H7 (cell line): ENCODE data around the gene KCTD13. TPM values are rescaled to one million over a fixed set of nuclear protein-coding genes. Genes with fewer than 3 reads are reported as not detected.

ENCODE experiments used
- DNase-seq: peaks from one replicate; pipeline ENCODE4 v3.0.0; 2012
- H3K27me3 ChIP-seq: 2 replicates; pipeline ENCODE4 v1.6.0; 2011; ENCODE audit warnings: mild to moderate bottlenecking, low read length; ENCODE audit not compliant: control insufficient read depth, insufficient read depth
- H3K36me3 ChIP-seq: replicated peaks from 2 replicates; pipeline ENCODE4 v1.5.1; 2011; ENCODE audit warnings: low read length; ENCODE audit not compliant: control insufficient read depth, insufficient read depth
- H3K4me3 ChIP-seq: 2 replicates; pipeline ENCODE4 v1.5.1; 2011; ENCODE audit warnings: low read depth, mild to moderate bottlenecking, control low read depth, low read length, moderate library complexity; ENCODE audit not compliant: insufficient read depth
- total RNA-seq: library from RNA; depleted of rRNA; stranded (reverse); fragments of >200 nt; shearing (Covaris generic); gene quantifications from 2 replicates; pipeline ENCODE4 v1.2.3, GENCODE V29; 2014; rRNA removed

Gene KCTD13, protein sequence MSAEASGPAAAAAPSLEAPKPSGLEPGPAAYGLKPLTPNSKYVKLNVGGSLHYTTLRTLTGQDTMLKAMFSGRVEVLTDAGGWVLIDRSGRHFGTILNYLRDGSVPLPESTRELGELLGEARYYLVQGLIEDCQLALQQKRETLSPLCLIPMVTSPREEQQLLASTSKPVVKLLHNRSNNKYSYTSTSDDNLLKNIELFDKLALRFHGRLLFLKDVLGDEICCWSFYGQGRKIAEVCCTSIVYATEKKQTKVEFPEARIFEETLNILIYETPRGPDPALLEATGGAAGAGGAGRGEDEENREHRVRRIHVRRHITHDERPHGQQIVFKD
- 8.3 and 9.1 TPM in 2 replicates for total RNA-seq

DNA sequence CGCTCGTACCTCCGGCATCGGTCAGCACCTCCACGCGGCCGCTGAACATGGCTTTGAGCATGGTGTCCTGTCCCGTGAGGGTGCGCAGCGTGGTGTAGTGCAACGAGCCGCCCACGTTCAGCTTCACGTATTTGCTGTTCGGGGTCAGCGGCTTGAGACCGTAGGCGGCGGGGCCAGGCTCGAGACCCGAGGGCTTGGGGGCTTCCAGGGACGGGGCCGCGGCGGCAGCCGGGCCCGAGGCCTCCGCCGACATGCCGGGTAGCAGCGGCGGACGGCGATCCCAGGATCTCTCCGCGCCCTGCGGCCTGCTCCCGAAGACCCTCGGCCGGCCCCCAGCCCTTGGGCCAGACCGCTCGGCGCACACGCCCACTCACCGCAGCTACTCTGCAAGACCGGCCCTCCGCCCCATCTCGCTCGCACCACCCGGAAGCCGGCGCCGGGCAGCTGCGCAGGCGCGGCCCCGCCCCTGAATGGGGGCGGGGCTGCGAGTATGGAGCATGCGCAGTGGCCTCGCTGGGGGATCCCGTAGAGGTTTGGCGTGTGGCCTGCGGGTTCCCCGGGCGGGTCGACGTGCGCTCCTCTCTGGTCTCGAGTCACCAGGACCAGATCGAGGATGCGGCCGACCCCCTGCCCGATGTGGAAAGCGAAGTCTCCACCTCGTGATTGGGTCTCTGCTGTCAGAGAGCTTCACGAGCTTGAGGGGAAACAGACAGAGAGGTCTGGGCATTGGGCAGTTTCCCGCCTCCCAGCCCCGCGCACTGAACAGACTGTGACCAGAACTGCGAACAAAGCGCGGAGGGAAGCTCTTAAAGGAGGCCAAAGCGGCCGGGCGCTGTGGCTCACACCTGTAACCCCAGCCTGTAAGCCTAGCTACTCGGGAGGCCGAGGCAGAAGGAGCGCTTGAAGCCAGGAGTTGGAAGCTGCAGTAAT, at the start of gene KCTD13:
Gene KCTD13, minus strand, starts transcription at position 446 of the 930 bp plus-strand sequence. Its CDS starts 193 bp downstream, at position 253.
- Histone ChIP-seq H3K27me3 (no peaks in the 10 kb centered on the region), H3K4me3 (peak within 1 kb of the TSS; percentile 96), H3K36me3 (peaks cover 3% of the 10 kb centered on the region; the same call in 1 of the 2 replicates)
- peak; percentile 99 for DNase-seq

DNA sequence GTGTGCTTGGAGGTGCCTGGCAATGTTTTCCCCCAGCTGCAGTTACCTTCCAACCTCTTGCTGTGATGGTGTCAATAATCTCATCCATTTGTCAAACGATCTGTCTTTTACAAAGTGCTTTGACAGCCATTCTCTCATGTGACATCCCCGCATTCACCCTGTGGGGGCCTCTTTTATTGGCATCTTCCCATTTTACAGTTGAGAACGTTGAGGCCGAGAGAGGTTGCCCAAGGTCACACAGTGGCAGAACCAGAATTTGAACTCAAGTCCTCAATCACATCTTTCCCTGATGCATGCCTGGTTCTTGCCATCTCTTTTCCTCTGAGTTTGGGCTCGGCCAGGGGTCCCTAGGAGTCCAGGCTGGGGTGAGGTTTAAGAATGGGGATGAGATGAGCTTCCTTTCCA, 49.1 kb upstream of the KCTD13 start:
- peak; percentile 28 for DNase-seq
- Histone ChIP-seq H3K36me3 (peaks cover 26% of the 10 kb centered on the region), H3K27me3 (peaks cover 3% of the 10 kb centered on the region), H3K4me3 (peak overlapping the region; percentile 90; the same call in 1 of the 2 replicates)

DNA sequence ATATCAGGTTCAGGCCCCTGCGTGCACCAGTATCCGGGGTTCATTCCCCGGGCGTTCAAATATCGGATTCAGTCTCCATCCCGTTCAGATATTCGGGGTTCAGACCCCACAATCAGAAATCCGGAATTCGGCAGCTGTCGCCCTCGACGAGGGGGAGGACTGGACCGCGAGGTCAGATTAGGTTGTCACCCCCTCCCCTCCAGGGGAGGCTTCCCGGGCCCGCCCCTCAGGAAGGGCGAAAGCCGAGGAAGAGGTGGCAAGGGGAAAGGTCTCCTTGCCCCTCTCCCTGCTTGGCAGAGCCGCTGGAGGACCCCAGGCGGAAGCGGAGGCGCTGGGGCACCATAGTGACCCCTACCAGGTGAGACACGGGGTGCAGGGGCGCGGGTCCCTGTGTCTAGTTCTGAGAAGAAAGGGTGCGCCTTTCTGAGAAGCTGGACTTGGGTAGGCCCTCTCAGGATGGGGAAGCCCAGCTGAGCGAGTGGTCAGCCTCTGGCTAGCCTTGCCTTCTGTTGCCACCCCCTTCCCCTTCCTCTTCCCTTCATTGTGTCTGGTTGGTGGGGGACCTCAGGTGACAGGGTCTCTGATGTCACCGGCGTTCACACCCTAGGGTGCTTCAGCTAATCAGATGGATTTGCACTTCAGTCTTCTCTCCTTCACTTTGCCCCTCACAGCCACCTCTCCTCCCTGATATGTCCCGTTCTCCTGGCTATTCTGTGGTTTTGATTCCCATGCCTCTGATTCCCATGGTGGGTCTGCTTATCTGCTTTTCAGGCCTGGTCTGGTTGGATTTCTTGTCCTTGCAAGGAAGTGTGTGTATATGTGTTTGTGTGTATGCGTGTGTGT, 48.5 kb upstream of the KCTD13 start:
- peak overlapping the region; percentile 90 for H3K4me3 ChIP-seq
- peaks cover 23% of the 10 kb centered on the region for H3K36me3 ChIP-seq
- H3K27me3 ChIP-seq: peaks cover 3% of the 10 kb centered on the region
- peak; percentile 90 for DNase-seq

DNA sequence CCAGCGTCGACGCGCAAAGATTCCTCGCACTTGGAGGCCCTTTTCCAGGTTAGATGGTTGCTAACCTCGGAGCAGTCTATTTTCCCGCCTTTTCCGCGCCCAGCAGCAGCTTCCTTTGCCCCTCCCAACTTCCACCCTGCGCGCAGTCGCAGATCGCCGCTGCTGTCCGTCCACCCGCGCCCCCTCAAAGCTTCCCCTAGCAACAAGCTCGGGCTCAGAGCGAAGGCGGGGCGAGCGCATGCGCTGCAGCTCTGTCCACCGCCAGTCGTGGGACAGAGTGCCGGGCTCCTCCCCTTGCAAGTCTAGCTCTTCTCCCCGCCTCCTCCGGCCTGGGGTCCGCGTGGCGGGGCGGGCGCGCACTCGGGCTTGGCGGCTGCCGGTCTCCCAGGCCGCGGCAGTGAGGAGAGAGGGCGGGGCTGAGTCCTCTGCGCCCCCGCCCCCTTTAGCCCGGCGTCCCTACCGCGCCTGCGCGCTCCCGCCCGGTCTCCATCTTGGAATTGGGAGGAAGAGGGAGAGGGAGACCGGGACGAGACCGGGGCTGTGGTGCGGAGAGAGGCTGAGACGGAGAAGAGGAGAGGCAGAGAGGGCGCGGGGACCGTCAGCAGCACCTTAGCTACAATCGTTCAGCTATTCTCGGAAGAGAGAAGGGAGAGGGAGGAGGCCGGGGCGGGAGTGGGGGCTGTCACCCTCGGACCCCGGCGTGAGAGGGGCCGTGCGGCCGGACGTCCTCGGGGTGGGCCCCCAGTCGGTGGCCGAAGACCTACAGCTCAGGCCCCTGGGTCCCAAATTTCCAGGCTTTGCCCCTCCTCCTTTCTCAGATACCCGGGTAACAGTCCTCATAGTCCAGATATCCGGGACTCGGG, 47.6 kb upstream of the KCTD13 start, which contains the start of gene TAOK2:
Gene TAOK2, plus strand, starts transcription at position 485 of the 863 bp plus-strand sequence. CDS start 3,905 bp downstream, outside the sequence.
- peak; percentile 100 for DNase-seq
- H3K4me3 ChIP-seq: peak within 1 kb of the TSS; percentile 90
- H3K36me3 ChIP-seq: peaks cover 17% of the 10 kb centered on the region
- peaks cover 3% of the 10 kb centered on the region for H3K27me3 ChIP-seq

DNA sequence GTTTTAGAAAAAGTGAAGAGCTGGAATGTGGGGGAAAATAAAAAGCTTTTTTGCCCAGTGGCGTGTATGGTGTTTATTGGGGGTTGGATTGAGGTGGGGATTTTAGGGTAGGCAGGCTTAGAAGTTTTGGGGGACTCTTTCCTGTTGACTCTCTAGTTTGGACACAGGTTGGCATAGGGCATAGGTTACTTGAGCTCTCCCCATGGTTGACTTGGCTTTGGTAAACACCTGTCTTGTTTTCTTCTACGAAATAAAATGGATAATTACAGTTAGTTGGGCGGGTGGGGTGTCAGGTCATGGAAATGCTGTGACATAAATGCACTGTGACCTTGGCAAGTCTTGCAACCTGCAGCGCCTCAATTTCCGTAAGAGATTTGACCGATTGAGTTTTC, 47.0 kb upstream of the KCTD13 start:
- H3K4me3 ChIP-seq: no peak overlapping the region
- H3K27me3 ChIP-seq: peaks cover 3% of the 10 kb centered on the region
- peaks cover 16% of the 10 kb centered on the region for H3K36me3 ChIP-seq
- DNase-seq: no peak

DNA sequence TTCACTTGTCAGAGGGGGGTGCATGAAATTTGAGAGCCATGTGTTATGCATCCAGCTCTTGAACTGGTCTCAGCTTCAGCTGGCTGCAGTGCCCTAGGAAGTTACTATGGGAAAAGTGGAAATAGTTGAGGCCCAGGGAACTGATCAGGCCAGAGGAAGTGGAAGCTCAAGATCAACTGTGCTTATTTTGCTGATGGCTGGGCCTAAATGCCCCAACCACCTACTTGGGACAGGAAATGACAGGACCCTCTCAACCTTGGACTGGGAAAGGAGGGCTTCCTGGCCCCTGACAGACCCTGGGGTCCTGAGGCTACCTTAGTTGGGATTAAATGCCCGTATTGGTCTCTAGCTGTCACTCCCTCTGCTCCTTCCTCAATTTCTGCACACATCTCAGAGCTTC, 46.5 kb upstream of the KCTD13 start:
- Histone ChIP-seq H3K36me3 (peaks cover 15% of the 10 kb centered on the region), H3K4me3 (no peak overlapping the region), H3K27me3 (peaks cover 3% of the 10 kb centered on the region)
- no peak for DNase-seq

DNA sequence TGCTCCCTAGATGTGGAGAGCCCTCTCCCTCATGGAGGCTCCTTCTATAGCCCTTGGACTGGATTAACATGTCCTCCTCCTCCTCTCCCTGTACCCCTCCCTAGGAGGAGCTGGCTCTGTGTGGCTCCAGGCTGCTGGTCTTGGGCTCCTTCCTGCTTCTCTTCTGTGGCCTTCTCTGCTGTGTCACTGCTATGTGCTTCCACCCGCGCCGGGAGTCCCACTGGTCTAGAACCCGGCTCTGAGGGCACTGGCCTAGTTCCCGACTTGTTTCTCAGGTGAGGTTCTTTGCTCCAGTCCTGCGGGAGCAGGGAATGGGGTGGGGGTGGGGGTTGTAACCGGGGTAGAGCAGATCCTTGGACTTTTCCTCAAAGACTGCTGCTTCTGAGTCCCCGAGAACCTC, 45.3 kb upstream of the KCTD13 start:
- peaks cover 3% of the 10 kb centered on the region for H3K27me3 ChIP-seq
- DNase-seq: no peak

DNA sequence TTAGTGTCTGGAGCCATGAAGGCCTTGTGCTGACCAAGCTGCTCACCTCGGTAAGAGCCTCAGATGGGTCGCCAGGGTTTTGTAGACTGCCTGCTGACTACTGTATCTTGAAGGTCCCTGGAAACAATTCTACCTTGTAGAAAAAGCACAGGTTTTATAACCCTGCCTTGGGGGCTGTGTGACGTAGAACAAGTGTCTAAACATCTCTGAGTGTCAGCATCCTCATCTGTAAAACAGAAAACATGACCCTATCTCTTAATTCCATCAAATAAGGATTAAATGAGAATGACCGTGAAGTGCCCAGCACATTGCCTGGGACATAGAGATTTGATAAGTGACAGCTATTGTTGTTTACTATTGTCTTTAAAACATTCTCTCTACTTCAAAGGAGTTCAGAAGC, 42.2 kb upstream of the KCTD13 start:
- H3K27me3 ChIP-seq: peaks cover 3% of the 10 kb centered on the region
- no peak for DNase-seq
- H3K36me3 ChIP-seq: peaks cover 15% of the 10 kb centered on the region
- no peak overlapping the region for H3K4me3 ChIP-seq

More for the DNA sequence above, 45.3 kb upstream of the KCTD13 start:
- no peak overlapping the region for H3K4me3 ChIP-seq
- peaks cover 15% of the 10 kb centered on the region for H3K36me3 ChIP-seq

DNA sequence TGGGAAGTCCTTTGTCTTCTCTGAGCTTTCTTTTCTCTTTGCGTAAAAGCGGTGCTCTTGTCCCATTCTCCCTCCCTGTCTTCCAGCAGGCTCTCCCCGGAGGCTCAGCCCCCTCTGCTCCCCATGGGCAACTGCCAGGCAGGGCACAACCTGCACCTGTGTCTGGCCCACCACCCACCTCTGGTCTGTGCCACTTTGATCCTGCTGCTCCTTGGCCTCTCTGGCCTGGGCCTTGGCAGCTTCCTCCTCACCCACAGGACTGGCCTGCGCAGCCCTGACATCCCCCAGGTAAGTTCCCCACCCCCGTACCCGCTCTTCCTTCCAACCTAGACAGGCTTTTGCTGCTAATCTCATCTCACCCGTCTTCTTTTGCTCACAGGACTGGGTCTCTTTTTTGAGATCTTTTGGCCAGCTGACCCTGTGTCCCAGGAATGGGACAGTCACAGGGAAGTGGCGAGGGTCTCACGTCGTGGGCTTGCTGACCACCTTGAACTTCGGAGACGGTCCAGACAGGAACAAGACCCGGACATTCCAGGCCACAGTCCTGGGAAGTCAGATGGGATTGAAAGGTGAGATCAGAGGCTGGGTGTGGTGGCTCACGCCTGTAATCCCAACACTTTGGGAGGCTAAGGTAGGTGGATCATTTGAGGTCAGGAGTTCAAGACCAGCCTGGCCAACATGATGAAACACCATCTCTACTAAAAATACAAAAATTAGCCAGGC, 37.2 kb upstream of the KCTD13 start:
- Histone ChIP-seq H3K36me3 (peaks cover 3% of the 10 kb centered on the region; the same call in 1 of the 2 replicates), H3K27me3 (no peaks in the 10 kb centered on the region), H3K4me3 (no peak overlapping the region)
- peak; percentile 43 for DNase-seq

DNA sequence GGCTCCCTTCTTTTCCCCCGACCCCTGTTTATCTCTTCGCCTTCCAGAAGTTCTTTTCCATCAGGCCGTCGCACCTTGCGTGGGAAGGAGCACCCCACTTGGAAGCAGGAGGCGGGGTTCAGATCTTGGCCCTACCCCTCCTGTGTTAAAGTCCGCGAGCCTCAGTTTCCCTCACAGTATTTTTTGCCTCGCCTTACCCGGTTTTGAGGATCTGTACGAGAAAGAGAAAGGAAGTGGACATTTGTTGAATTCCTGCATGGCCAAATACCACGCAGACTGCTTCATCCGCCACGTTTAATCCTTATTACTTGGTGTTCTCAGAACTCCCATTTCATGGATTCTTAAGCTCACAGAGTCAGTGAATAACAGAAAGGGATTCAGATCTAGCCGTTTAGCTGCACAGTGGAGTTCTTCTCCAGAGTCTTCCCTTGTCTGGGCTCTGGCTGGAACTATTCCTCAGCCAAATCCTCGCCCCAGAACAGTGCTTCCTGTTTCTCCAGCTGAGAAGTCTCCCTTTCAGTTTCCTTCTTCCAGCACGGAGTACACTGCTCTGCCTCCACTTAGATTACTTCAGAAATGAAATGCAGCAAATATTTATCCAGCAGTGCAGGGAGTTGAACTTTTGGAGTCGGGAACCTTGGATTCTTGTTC, 36.4 kb upstream of the KCTD13 start:
- Histone ChIP-seq H3K4me3 (peak overlapping the region; percentile 80), H3K27me3 (no peaks in the 10 kb centered on the region)
- peak; percentile 56 for DNase-seq

DNA sequence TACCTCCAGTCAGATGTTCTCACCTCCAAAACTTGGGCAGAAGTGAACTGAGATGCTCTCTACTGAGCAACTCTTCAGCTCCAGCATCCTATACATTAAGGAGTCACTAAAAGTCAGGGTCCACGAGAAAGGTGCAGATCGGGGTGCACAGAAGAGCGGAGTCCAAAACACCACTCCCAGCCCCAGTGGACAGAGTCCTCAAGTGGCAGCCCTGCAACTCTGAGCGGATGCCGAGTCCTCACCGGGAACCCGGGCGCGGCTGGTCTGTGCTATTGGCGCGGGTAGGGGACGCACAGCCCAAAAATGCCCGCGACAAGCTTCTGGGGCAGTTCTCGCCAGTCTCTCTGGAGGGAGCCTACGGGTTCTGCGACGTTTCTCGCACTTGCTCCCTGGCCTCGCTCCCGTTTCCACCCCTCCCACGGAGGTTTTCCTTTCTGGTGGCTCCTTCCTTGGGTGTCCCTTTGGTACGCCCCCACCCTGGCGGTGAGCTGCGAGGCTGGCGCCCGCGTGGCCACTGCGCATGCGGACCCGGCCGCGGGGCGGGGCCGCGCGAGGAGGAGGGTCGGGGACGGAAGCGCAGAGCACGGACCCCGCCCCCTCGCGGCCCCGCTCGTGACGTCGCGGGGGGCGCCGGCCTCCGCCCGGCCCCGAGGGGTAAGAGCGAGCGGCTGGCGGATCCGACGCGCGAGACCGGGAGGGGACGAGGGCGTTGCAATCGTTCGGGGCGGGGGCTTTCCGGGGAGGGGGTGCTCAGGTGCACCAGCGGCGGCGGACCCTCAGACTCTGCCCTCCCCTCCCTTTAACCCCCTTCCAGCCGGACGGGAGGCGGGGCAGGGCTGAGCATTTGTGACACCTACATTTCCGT, 35.7 kb upstream of the KCTD13 start, which contains the start of gene TMEM219:
Gene TMEM219, plus strand, starts transcription at position 601 of the 865 bp plus-strand sequence. CDS start 1,065 bp downstream, outside the sequence.
- no peaks in the 10 kb centered on the region for H3K36me3 ChIP-seq
- peak; percentile 99 for DNase-seq
- peak within 1 kb of the TSS; percentile 80 for H3K4me3 ChIP-seq
- no peaks in the 10 kb centered on the region for H3K27me3 ChIP-seq

More for the DNA sequence above, 36.4 kb upstream of the KCTD13 start:
- no peaks in the 10 kb centered on the region for H3K36me3 ChIP-seq

DNA sequence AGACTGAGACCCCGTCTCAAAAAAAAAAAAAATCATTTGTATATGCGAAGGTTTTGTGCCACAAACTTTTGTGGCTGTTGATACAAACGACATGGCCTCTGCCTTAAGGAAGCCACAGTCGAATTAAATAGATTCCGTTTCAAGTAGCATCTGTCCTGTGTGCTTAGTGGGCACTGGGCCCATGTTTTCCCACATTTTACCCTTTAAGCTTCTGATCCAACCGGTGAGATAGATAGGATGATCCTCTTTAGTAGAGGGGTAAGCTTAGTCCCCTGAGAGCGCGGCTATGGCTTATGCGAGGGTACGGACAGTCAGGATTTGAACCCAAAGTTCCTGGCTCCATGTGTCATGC, 35.1 kb upstream of the KCTD13 start:
- no peaks in the 10 kb centered on the region for H3K36me3 ChIP-seq
- H3K4me3 ChIP-seq: peak overlapping the region; percentile 80
- no peak for DNase-seq
- no peaks in the 10 kb centered on the region for H3K27me3 ChIP-seq
